HepG2 (cell line): Measurements from ENCODE around the gene DOLK. TPM values are rescaled to one million over a fixed set of nuclear protein-coding genes. Genes with fewer than 3 reads are reported as not detected.

ENCODE experiments used
- ELF4 ChIP-seq: sonication (generic); formaldehyde crosslinking; IDR thresholded peaks from 2 replicates; pipeline ENCODE4 v1.5.0; 2020; ENCODE audit warnings: missing genetic modification reagents, mild to moderate bottlenecking, moderate library complexity, borderline replicate concordance
- ETV6 ChIP-seq: sonication (generic); formaldehyde crosslinking; conservative IDR thresholded peaks from 2 replicates; pipeline ENCODE4 v1.4.0; 2020; ENCODE audit warnings: missing genetic modification reagents
- GATAD2A ChIP-seq: IDR thresholded peaks from 2 replicates; pipeline ENCODE4 v1.6.1; 2016
- NFIB ChIP-seq: sonication (generic); formaldehyde crosslinking; IDR thresholded peaks from 2 replicates; pipeline ENCODE4 v1.9.0; 2021; ENCODE audit warnings: missing genetic modification reagents, mild to moderate bottlenecking, borderline replicate concordance
- NR2F2 ChIP-seq: IDR thresholded peaks from 2 replicates; pipeline ENCODE4 v1.6.1; 2012; ENCODE audit warnings: low read depth, inconsistent platforms, borderline replicate concordance
- SIN3A ChIP-seq: IDR thresholded peaks from 2 replicates; pipeline ENCODE4 v1.6.1; 2011; ENCODE audit warnings: low read depth, mild to moderate bottlenecking, control low read depth, low read length, borderline replicate concordance
- SRY ChIP-seq: sonication (generic); formaldehyde crosslinking; IDR thresholded peaks from 2 replicates; pipeline ENCODE4 v1.8.0; 2022; ENCODE audit warnings: mild to moderate bottlenecking, missing genetic modification reagents
- YEATS2 ChIP-seq: sonication (generic); formaldehyde crosslinking; IDR thresholded peaks from 2 replicates; pipeline ENCODE4 v1.4.0; 2020; ENCODE audit warnings: missing genetic modification reagents, borderline replicate concordance
- ZBTB39 ChIP-seq: sonication (generic); formaldehyde crosslinking; IDR thresholded peaks from 2 replicates; pipeline ENCODE4 v1.5.0; 2020; ENCODE audit warnings: missing genetic modification reagents
- ZNF143 ChIP-seq: sonication (generic); formaldehyde crosslinking; IDR thresholded peaks from 2 replicates; pipeline ENCODE4 v1.4.0; 2020; ENCODE audit warnings: missing genetic modification reagents
- ZNF180 ChIP-seq: sonication (generic); formaldehyde crosslinking; IDR thresholded peaks from 2 replicates; pipeline ENCODE4 v1.4.0; 2020; ENCODE audit warnings: low read depth, missing genetic modification reagents, borderline replicate concordance
- ZNF256 ChIP-seq: sonication (generic); formaldehyde crosslinking; conservative IDR thresholded peaks from 2 replicates; pipeline ENCODE4 v1.4.0; 2020; ENCODE audit warnings: missing genetic modification reagents
- ZNF335 ChIP-seq: sonication (generic); formaldehyde crosslinking; IDR thresholded peaks from 2 replicates; pipeline ENCODE4 v1.4.0; 2020; ENCODE audit warnings: missing genetic modification reagents
- ZNF513 ChIP-seq: sonication (generic); formaldehyde crosslinking; conservative IDR thresholded peaks from 2 replicates; pipeline ENCODE4 v1.5.0; 2020; ENCODE audit warnings: missing genetic modification reagents
- ZSCAN29 ChIP-seq: sonication (generic); formaldehyde crosslinking; conservative IDR thresholded peaks from 2 replicates; pipeline ENCODE4 v1.4.0; 2020; ENCODE audit warnings: mild to moderate bottlenecking, missing genetic modification reagents
- polyA plus RNA-seq, 8 experiments: library from polyadenylated mRNA; depleted of rRNA in 3 of 8; stranded (reverse) in 7 of 8; unstranded in 1 of 8; fragments of >200 nt; fragmentation: Illumina TruSeq in 4 of 8; extraction: Trizol in 4 of 8; gene quantifications; 2 replicates each; pipeline versions ENCODE4 v1.2.1 to v1.2.3, GENCODE V29; 2011 to 2016; ENCODE audit warnings: low read depth in 4 of 8, missing spikeins in 1 of 8, mixed read lengths in 1 of 8; ENCODE audit not compliant: insufficient read depth in 1 of 8
- total RNA-seq, 5 experiments: library from RNA; depleted of rRNA; stranded (reverse); fragments of >200 nt; fragmentation: Illumina TruSeq; extraction: Trizol; gene quantifications; 2 replicates each; pipeline ENCODE4 v1.2.3, GENCODE V29; 2016; ENCODE audit warnings: low read depth in 1 of 5
- TF ChIP-seq, protein P1 (sequence below): sonication (generic); formaldehyde crosslinking; IDR thresholded peaks from 2 replicates; pipeline ENCODE4 v1.4.0; 2020; ENCODE audit warnings: missing genetic modification reagents, borderline replicate concordance
- TF ChIP-seq, protein P2 (sequence below): sonication (generic); formaldehyde crosslinking; IDR thresholded peaks from 2 replicates; pipeline ENCODE4 v1.4.0; 2020; ENCODE audit warnings: missing genetic modification reagents, mild to moderate bottlenecking, borderline replicate concordance
- TF ChIP-seq, protein P3 (sequence below): sonication (generic); formaldehyde crosslinking; IDR thresholded peaks from 2 replicates; pipeline ENCODE4 v1.5.1; 2020; ENCODE audit warnings: missing genetic modification reagents, mild to moderate bottlenecking, borderline replicate concordance

The DOLK gene
- total and polyA plus RNA-seq, 2 of the 13 experiments (the other 11 are each of a cell fraction or from before 2014, with no cell fraction given), result 15.4 to 18.7 TPM

GRCh38 chr9:128913048-128913900 is 34.1 kb downstream of the DOLK start (continued):
- TF ChIP-seq ZNF143 (CRISPR knock-in tag) (no peak), ETV6 (CRISPR knock-in tag) (no peak; the same call in 1 of the 2 replicates), ZNF335 (no peak), ELF4 (CRISPR knock-in tag) (no peak), ZSCAN29 (CRISPR knock-in tag) (0 out of 2 replicates have a peak, but pooled peaks have one; percentile 33), SIN3A (no peak), NFIB (CRISPR knock-in tag) (no peak), SRY (no peak), GATAD2A (CRISPR knock-in tag) (0 out of 2 replicates have a peak, but pooled peaks have one; percentile 45), ZNF180 (no peak), ZNF256 (CRISPR knock-in tag) (no peak), ZBTB39 (CRISPR knock-in tag) (no peak), YEATS2 (CRISPR knock-in tag) (no peak), NR2F2 (peak; percentile 40; the same call in 1 of the 2 replicates), ZNF513 (CRISPR knock-in tag) (no peak)
- TF ChIP-seq, protein P1, sequence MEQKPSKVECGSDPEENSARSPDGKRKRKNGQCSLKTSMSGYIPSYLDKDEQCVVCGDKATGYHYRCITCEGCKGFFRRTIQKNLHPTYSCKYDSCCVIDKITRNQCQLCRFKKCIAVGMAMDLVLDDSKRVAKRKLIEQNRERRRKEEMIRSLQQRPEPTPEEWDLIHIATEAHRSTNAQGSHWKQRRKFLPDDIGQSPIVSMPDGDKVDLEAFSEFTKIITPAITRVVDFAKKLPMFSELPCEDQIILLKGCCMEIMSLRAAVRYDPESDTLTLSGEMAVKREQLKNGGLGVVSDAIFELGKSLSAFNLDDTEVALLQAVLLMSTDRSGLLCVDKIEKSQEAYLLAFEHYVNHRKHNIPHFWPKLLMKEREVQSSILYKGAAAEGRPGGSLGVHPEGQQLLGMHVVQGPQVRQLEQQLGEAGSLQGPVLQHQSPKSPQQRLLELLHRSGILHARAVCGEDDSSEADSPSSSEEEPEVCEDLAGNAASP (CRISPR knock-in tag), result peak; percentile 14; the same call in 1 of the 2 replicates
- TF ChIP-seq, protein P2, sequence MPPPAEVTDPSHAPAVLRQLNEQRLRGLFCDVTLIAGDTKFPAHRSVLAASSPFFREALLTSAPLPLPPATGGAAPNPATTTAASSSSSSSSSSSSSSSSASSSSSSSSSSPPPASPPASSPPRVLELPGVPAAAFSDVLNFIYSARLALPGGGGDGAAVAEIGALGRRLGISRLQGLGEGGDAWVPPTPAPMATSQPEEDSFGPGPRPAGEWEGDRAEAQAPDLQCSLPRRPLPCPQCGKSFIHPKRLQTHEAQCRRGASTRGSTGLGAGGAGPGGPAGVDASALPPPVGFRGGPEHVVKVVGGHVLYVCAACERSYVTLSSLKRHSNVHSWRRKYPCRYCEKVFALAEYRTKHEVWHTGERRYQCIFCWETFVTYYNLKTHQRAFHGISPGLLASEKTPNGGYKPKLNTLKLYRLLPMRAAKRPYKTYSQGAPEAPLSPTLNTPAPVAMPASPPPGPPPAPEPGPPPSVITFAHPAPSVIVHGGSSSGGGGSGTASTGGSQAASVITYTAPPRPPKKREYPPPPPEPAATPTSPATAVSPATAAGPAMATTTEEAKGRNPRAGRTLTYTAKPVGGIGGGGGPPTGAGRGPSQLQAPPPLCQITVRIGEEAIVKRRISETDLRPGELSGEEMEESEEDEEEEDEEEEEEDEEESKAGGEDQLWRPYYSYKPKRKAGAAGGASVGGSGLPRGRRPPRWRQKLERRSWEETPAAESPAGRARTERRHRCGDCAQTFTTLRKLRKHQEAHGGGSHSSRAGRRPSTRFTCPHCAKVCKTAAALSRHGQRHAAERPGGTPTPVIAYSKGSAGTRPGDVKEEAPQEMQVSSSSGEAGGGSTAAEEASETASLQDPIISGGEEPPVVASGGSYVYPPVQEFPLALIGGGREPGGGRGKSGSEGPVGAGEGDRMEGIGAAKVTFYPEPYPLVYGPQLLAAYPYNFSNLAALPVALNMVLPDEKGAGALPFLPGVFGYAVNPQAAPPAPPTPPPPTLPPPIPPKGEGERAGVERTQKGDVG (CRISPR knock-in tag), result peak; percentile 30; the same call in 1 of the 2 replicates
- TF ChIP-seq, protein P3, sequence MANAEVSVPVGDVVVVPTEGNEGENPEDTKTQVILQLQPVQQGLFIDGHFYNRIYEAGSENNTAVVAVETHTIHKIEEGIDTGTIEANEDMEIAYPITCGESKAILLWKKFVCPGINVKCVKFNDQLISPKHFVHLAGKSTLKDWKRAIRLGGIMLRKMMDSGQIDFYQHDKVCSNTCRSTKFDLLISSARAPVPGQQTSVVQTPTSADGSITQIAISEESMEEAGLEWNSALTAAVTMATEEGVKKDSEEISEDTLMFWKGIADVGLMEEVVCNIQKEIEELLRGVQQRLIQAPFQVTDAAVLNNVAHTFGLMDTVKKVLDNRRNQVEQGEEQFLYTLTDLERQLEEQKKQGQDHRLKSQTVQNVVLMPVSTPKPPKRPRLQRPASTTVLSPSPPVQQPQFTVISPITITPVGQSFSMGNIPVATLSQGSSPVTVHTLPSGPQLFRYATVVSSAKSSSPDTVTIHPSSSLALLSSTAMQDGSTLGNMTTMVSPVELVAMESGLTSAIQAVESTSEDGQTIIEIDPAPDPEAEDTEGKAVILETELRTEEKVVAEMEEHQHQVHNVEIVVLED (CRISPR knock-in tag), result no peak; the same call in 1 of the 2 replicates
